ENCODE data around the gene ACOX2. TPM values are rescaled to one million over a fixed set of nuclear protein-coding genes. Genes with fewer than 3 reads are reported as not detected.

ACOX2 gene
- total RNA-seq, 2 donors from 2014 or later, result 19.7 to 42.5 TPM

GRCh38 chr3:58532794-58533220 lies 4.2 kb downstream of the ACOX2 start:
- 17% methylated on average over 11 of the region's 11 CpGs for WGBS
- Histone ChIP-seq H3K36me3 (peaks cover 0 to 4% of the 10 kb centered on the region in 2 donors), H3K4me3 (no peak overlapping the region), H3K4me1 (replicated peaks) (no peaks in the 10 kb centered on the region), H3K27ac (no peak overlapping the region), H3K9me3 (no peaks in the 10 kb centered on the region), H3K27me3 (replicated peaks; ENCODE audit: insufficient read depth) (no peaks in the 10 kb centered on the region)
- intact Hi-C loops (cut with DNase I), result loop anchor here (5.0 kb wide), 2 partner anchors 41 to 111 kb away; partner anchors contain the start of gene KCTD6
- DNase-seq (ENCODE audit: low spot score), result peak; percentile 43
- TF ChIP-seq POLR2AphosphoS5 (IDR thresholded peaks at IDR 0.05), result peak; percentile 63
- peak; percentile 86 to 96 (median 92) for TF ChIP-seq CTCF (IDR thresholded peaks at IDR 0.05)
- no peak for TF ChIP-seq POLR2A (IDR thresholded peaks at IDR 0.05)

DNA sequence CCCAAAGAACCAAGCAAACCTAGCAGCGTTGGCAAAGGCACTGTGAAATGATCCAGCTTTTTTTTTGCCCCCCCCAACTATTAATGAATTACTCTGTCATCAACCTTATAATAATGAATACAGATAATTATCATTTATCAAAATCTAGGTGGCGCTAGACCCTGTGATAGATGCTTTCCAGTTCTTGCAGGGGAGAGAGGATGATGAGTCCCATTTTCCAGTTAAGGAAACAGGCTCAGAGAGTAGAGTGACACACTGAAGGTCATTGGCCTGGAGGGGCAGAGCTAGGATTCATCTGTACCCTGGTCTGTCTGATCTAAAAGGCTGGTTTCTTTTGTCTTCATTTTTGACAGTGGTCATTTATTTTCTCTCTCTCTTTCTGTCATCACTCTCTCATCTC lies 5.0 kb downstream of the ACOX2 start:
- no peaks in the 10 kb centered on the region for H3K27me3 ChIP-seq (replicated peaks; ENCODE audit: insufficient read depth)
- H3K9me3 ChIP-seq, result no peaks in the 10 kb centered on the region
- TF ChIP-seq CTCF (IDR thresholded peaks at IDR 0.05) (no peak), POLR2A (IDR thresholded peaks at IDR 0.05) (no peak), POLR2AphosphoS5 (IDR thresholded peaks at IDR 0.05) (no peak)
- intact Hi-C loops (cut with DNase I), result loop anchor here (5.0 kb wide), 2 partner anchors 40 to 110 kb away; partner anchors contain the start of gene KCTD6
- no peak for DNase-seq (ENCODE audit: low spot score)
- H3K36me3 ChIP-seq, result peaks cover 0 to 4% of the 10 kb centered on the region in 2 donors
- H3K27ac ChIP-seq, result no peak overlapping the region
- WGBS, result 86% methylated on average over 2 of the region's 2 CpGs
- no peak overlapping the region for H3K4me3 ChIP-seq
- no peaks in the 10 kb centered on the region for H3K4me1 ChIP-seq (replicated peaks)

DNA sequence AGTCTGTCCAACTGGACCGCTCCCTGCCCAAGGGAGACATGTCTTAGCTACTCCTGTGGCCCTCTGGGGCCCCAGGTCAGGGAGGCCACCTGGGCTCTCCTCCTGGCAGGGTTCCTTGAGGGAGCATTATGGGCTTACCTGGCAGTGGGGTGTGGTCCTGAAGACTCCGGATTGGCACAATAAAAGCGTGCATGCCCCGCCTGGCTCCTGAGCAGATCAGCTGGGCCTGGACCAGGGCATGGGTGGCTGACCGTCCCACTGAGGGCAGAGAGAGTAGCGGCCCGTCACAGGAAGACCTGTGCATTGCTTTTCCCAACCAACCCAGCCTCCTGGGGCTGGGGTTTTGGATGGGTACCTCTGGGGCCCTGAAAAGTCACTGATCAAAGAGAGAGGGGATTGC lies 5.4 kb downstream of the ACOX2 start:
- WGBS, result 95% methylated on average over 3 of the region's 7 CpGs

GRCh38 chr3:58530354-58530865 lies 6.6 kb downstream of the ACOX2 start:
- WGBS, result 95% methylated on average over 18 of the region's 18 CpGs
- no peaks in the 10 kb centered on the region for H3K27me3 ChIP-seq (replicated peaks; ENCODE audit: insufficient read depth)
- no peaks in the 10 kb centered on the region for H3K9me3 ChIP-seq
- no peak overlapping the region for H3K27ac ChIP-seq
- DNase-seq (ENCODE audit: low spot score), result no peak
- H3K4me3 ChIP-seq, result no peak overlapping the region
- intact Hi-C loops (cut with DNase I), result loop anchor here (5.0 kb wide), 2 partner anchors 38 to 108 kb away; partner anchors contain the start of gene KCTD6
- H3K36me3 ChIP-seq, result peaks cover 0 to 4% of the 10 kb centered on the region in 2 donors
- TF ChIP-seq POLR2A (IDR thresholded peaks at IDR 0.05), result no peak
- no peak for TF ChIP-seq CTCF (IDR thresholded peaks at IDR 0.05)
- TF ChIP-seq POLR2AphosphoS5 (IDR thresholded peaks at IDR 0.05), result no peak
- no peaks in the 10 kb centered on the region for H3K4me1 ChIP-seq (replicated peaks)

More for the DNA sequence above, 5.4 kb downstream of the ACOX2 start:
- no peak for DNase-seq (ENCODE audit: low spot score)
- H3K27me3 ChIP-seq (replicated peaks; ENCODE audit: insufficient read depth), result no peaks in the 10 kb centered on the region
- no peak overlapping the region for H3K27ac ChIP-seq
- H3K9me3 ChIP-seq, result no peaks in the 10 kb centered on the region
- TF ChIP-seq POLR2AphosphoS5 (IDR thresholded peaks at IDR 0.05), result no peak
- no peak for TF ChIP-seq POLR2A (IDR thresholded peaks at IDR 0.05)
- no peak for TF ChIP-seq CTCF (IDR thresholded peaks at IDR 0.05)
- intact Hi-C loops (cut with DNase I), result loop anchor here (5.0 kb wide), 2 partner anchors 39 to 109 kb away; partner anchors contain the start of gene KCTD6
- no peak overlapping the region for H3K4me3 ChIP-seq
- H3K36me3 ChIP-seq, result peaks cover 0 to 4% of the 10 kb centered on the region in 2 donors
- no peaks in the 10 kb centered on the region for H3K4me1 ChIP-seq (replicated peaks)

Data from prostate gland (tissue), 2 donors.